ENCODE results near the gene XPR1.

- TF ChIP-seq CTCF (IDR thresholded peaks at IDR 0.05; ENCODE audit: low read depth, low read length) (no peak), POLR2A (IDR thresholded peaks at IDR 0.05; ENCODE audit: extremely low read depth, insufficient read length) (no peak)
Measured at GRCh38 chr1:180934563-180934962, 302.7 kb downstream of the XPR1 start.
